Mucosa of rectum (tissue), 2 donors: Measurements from ENCODE around the gene DIAPH3.

Experiments
- H3K27ac ChIP-seq, 2 donors: one replicate each; pipeline ENCODE4 v1.7.0; 2013; ENCODE audit warnings: inconsistent platforms in 2 of 2, low read depth in 2 of 2, low read length in 2 of 2
- H3K27me3 ChIP-seq, 2 donors: one replicate each; pipeline ENCODE4 v1.7.0; 2013; ENCODE audit warnings: low read length in 2 of 2; ENCODE audit not compliant: control insufficient read depth in 2 of 2, insufficient read depth in 2 of 2
- H3K36me3 ChIP-seq, 2 donors: one replicate each; pipeline ENCODE4 v1.7.0; 2013; ENCODE audit warnings: low read length in 2 of 2; ENCODE audit not compliant: control insufficient read depth in 2 of 2, insufficient read depth in 2 of 2
- H3K4me1 ChIP-seq, 2 donors: one replicate each; pipeline ENCODE4 v1.7.0; 2013; ENCODE audit warnings: low read length in 2 of 2, mild to moderate bottlenecking in 1 of 2; ENCODE audit not compliant: control insufficient read depth in 2 of 2, insufficient read depth in 2 of 2
- H3K4me3 ChIP-seq, 2 donors: one replicate each; pipeline ENCODE4 v1.7.0; 2013; ENCODE audit warnings: low read length in 2 of 2
- H3K9ac ChIP-seq, 2 donors: one replicate each; pipeline ENCODE4 v1.7.0; 2013; ENCODE audit warnings: low read length in 2 of 2, low read depth in 1 of 2, mild to moderate bottlenecking in 1 of 2
- H3K9me3 ChIP-seq, 2 donors: one replicate each; pipeline ENCODE4 v1.7.0; 2013; ENCODE audit warnings: low read length in 2 of 2; ENCODE audit not compliant: control insufficient read depth in 2 of 2
- donor health status: healthy.
- donor health status: Normal muscosa, but diverticular disease.

Gene DIAPH3

DNA sequence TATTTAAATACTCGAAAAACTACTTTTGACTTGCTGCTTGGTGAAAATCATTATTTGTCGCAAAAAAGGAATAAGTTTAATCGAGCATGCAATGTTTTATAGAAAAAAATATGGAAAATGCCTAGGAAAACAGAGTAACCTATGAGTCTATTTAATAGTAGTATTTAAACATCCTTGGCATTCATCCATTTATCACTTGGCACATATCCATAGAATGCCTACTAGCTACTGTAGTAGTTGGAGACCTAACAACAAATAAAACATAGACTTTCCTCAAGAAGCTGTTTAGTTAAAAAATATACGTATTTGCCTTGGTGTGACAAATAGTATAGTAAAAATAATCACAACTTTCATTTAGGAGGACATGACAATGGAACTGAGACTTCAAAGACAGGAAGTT, 302.1 kb downstream of the DIAPH3 start:
- no peaks in the 10 kb centered on the region for H3K4me1 ChIP-seq
- H3K27ac ChIP-seq, result no peak overlapping the region
- no peak overlapping the region for H3K4me3 ChIP-seq
- H3K27me3 ChIP-seq, result no peaks in the 10 kb centered on the region
- H3K36me3 ChIP-seq, result no peaks in the 10 kb centered on the region
- H3K9me3 ChIP-seq, result no peaks in the 10 kb centered on the region
- no peak overlapping the region for H3K9ac ChIP-seq

DNA sequence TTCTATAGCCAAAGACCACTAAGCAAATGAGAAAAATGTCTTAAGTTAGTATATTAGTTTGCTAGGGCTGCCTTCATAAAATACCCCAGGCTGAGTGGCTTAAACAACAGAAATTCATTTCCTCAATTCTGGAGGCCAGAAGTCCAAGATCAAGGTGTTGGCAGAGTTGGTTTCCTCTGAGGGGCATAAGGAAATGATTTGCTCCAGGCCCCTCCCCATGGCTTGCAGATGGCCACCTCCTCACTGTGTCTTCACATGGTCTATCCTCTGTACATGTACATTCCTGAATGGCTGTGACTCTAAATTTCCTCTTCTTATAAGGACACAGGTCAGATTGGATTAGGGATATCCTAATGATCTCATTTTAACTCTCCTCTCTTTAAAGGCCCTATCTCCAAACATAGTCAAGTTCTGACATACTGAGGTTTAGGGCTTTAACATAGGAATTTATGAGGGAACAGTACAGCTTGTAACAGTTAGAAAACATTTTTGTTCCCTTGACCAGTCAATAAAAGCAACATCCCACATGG, 307.4 kb downstream of the DIAPH3 start:
- no peaks in the 10 kb centered on the region for H3K9me3 ChIP-seq
- H3K27me3 ChIP-seq, result no peaks in the 10 kb centered on the region
- H3K36me3 ChIP-seq, result no peaks in the 10 kb centered on the region
- no peak overlapping the region for H3K9ac ChIP-seq
- no peak overlapping the region for H3K27ac ChIP-seq
- H3K4me1 ChIP-seq, result no peaks in the 10 kb centered on the region
- H3K4me3 ChIP-seq, result no peak overlapping the region

DNA sequence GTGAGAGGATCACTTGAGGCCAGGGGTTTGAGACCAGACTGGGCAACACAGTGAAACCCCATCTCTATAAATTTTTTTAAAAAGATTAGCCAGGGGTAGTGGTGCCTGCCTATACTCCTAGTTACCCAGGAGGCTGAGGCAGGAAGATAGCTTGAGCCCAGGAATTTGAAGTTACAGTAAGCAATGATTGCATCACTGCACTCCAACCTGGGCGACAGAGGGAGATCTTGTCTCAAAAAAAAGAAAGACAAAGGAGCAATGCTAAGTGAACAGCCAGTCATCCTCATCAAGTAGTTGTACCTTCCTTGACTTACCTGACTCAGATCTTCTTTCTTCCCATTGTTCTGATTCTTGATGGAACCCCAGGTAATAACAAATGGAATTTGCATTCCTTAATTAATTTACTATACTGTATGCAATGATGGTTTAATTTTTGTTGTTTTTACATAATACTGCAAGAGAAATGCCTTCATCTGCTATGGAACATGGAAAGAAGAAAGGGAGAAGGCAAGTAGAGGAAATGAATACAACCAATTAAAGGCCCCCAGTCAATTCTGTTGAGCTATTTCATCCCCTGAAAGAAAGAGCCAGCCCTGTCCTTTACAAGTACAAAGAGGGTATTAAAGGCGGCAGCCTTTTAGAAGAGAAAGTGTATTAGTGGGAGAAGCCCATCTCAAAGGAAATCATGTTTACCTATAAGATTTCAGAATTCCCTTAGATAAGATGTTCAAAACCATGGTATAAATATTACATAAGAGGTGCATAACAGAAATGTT, 316.7 kb downstream of the DIAPH3 start:
- no peak overlapping the region for H3K27ac ChIP-seq
- no peaks in the 10 kb centered on the region for H3K36me3 ChIP-seq
- no peaks in the 10 kb centered on the region for H3K27me3 ChIP-seq
- no peak overlapping the region for H3K9ac ChIP-seq
- H3K9me3 ChIP-seq, result no peaks in the 10 kb centered on the region
- H3K4me3 ChIP-seq, result no peak overlapping the region
- H3K4me1 ChIP-seq, result no peaks in the 10 kb centered on the region

DNA sequence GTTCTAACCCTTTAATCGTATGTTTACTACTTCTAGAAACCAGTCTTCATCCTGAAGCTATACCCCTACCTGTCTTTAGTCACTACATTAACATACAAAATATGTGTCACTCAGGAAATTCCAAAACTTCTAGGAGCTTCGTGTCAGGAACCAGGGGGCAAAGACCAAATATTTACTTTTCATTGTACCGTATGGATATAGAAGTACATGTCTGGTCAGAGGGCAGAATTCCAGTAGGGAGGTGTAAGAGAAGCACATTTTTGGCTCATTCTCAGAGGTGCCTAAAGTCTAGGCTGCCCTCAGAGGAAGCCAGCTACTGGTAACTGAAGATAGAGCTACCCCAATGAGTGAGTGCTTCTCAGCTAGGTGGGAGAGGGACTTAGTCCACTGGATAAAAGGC, 320.7 kb downstream of the DIAPH3 start:
- H3K9ac ChIP-seq, result no peak overlapping the region

GRCh38 chr13:59842507-59842906, 321.2 kb downstream of the DIAPH3 start:
- Histone ChIP-seq H3K4me1 (no peaks in the 10 kb centered on the region), H3K9me3 (no peaks in the 10 kb centered on the region), H3K27me3 (no peaks in the 10 kb centered on the region), H3K9ac (no peak overlapping the region), H3K4me3 (no peak overlapping the region), H3K27ac (no peak overlapping the region), H3K36me3 (no peaks in the 10 kb centered on the region)

More for the DNA sequence above, 320.7 kb downstream of the DIAPH3 start:
- Histone ChIP-seq H3K36me3 (no peaks in the 10 kb centered on the region), H3K4me1 (no peaks in the 10 kb centered on the region), H3K9me3 (no peaks in the 10 kb centered on the region), H3K27me3 (no peaks in the 10 kb centered on the region), H3K27ac (no peak overlapping the region), H3K4me3 (no peak overlapping the region)

- Histone ChIP-seq H3K27ac (no peak overlapping the region), H3K9ac (no peak overlapping the region), H3K36me3 (no peaks in the 10 kb centered on the region), H3K27me3 (no peaks in the 10 kb centered on the region), H3K4me1 (peaks cover 0 to 11% of the 10 kb centered on the region in 2 donors), H3K9me3 (no peaks in the 10 kb centered on the region), H3K4me3 (no peak overlapping the region)
These were observed 324.5 kb downstream of the DIAPH3 start for GRCh38 chr13:59839186-59839585.

GRCh38 chr13:59837101-59837500, 326.6 kb downstream of the DIAPH3 start:
- no peaks in the 10 kb centered on the region for H3K36me3 ChIP-seq

DNA sequence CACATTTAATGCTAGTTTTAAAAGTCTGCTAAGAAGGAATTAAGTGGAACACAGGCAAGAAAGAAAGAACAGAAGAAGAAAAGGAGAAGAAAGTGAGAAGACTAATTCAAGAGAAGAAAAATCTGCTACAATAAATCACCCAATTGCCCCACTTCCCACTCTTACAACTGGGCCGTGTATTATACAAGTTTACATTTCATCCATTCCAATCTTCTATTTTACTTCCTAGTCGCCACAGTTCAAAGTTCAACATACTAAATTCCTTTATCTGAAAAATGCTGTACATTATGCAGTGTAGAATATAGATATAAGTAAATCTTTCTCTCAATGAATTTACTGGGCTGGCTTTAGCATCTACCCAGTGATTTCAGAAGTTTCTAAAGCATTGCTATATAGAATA, 328.2 kb downstream of the DIAPH3 start:
- Histone ChIP-seq H3K27me3 (no peaks in the 10 kb centered on the region), H3K4me3 (no peak overlapping the region), H3K9ac (no peak overlapping the region), H3K27ac (no peak overlapping the region), H3K4me1 (peaks cover 0 to 11% of the 10 kb centered on the region in 2 donors), H3K9me3 (no peaks in the 10 kb centered on the region), H3K36me3 (no peaks in the 10 kb centered on the region)

More at GRCh38 chr13:59837101-59837500, 326.6 kb downstream of the DIAPH3 start:
- H3K27ac ChIP-seq, result no peak overlapping the region
- no peak overlapping the region for H3K4me3 ChIP-seq
- peaks cover 0 to 11% of the 10 kb centered on the region in 2 donors for H3K4me1 ChIP-seq
- no peaks in the 10 kb centered on the region for H3K27me3 ChIP-seq
- H3K9ac ChIP-seq, result no peak overlapping the region
- H3K9me3 ChIP-seq, result no peaks in the 10 kb centered on the region

DNA sequence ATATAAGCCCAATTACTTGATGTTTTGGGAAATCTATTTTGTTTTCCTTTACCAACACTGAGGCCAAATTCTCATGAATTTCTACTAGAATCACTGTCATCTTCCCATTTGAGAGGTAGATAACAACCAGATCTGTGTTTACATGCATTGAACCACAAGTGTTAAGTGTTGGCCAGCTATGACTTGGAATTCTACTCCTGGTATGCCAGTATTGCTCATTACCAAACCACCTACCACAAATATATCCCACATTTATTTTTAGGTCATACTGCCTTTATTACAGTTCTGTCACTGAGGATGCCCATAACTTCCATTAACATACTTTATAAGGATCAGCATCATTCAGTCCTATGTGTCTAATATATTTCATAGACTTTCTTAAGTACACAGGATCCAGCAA, 328.9 kb downstream of the DIAPH3 start:
- no peak overlapping the region for H3K4me3 ChIP-seq
- H3K27me3 ChIP-seq, result no peaks in the 10 kb centered on the region
- peaks cover 0 to 11% of the 10 kb centered on the region in 2 donors for H3K4me1 ChIP-seq
- H3K9me3 ChIP-seq, result no peaks in the 10 kb centered on the region
- H3K9ac ChIP-seq, result no peak overlapping the region
- no peaks in the 10 kb centered on the region for H3K36me3 ChIP-seq
- no peak overlapping the region for H3K27ac ChIP-seq

- Histone ChIP-seq H3K27ac (no peak overlapping the region), H3K27me3 (no peaks in the 10 kb centered on the region), H3K36me3 (no peaks in the 10 kb centered on the region), H3K4me3 (no peak overlapping the region), H3K9ac (no peak overlapping the region), H3K4me1 (no peaks in the 10 kb centered on the region), H3K9me3 (no peaks in the 10 kb centered on the region)
These were observed 334.0 kb downstream of the DIAPH3 start for GRCh38 chr13:59829690-59830089.
